Spleen (tissue), 7 donors: Measurements from ENCODE around the gene ZNF224.

Experiments used
- CTCF ChIP-seq, 11 experiments: fragments of 200-600 bp in 7 of 11; fragments of 450-650 bp in 4 of 11; sonication (generic) in 4 of 11; IDR thresholded peaks in 8 of 11; conservative IDR thresholded peaks in 3 of 11; 1 replicate in 7 of 11; 2 replicates in 4 of 11; pipeline versions ENCODE4 v1.4.0 to v1.8.0; 2016 to 2021; ENCODE audit warnings: antibody characterized with exemption in 11 of 11, inconsistent platforms in 4 of 11, mild to moderate bottlenecking in 1 of 11
- POLR2A ChIP-seq, 3 donors: fragments of 450-650 bp; IDR thresholded peaks; one replicate each; pipeline ENCODE4 v1.5.1; 2017; ENCODE audit warnings: antibody characterized with exemption in 3 of 3, mild to moderate bottlenecking in 1 of 3
- POLR2AphosphoS5 ChIP-seq, 3 donors: sonication (generic); formaldehyde crosslinking; IDR thresholded peaks; one replicate each; pipeline ENCODE4 v1.5.1; 2017; ENCODE audit warnings: antibody characterized with exemption in 3 of 3
- donor health status: DM: no; HTN: no; CAD: no; lungs with moderate emphysema.
- donor health status: DM: no; HTN: no; CAD: no.
- donor health status: DM: no; HTN: no; CAD: no.

- TF ChIP-seq CTCF (IDR thresholded peaks at IDR 0.05 in 8 of 11, conservative IDR thresholded peaks at IDR 0.05 in 3 of 11) (no peak), POLR2AphosphoS5 (IDR thresholded peaks at IDR 0.05) (peak; percentile 71 to 84 (median 82)), POLR2A (IDR thresholded peaks at IDR 0.05) (no peak)
Measured at GRCh38 chr19:44141191-44142058, 47.3 kb downstream of the ZNF224 start, which contains the start of gene ZNF234.
